HG03520 (cell line): Measurements from ENCODE around the gene HABP4.
"Not testable (repeated sequence)": the region's sequence is repeated elsewhere in the genome, so short reads cannot be mapped to it uniquely, and the experiment has no call there.

ENCODE experiments used
- ATAC-seq: cut with Tn5 transposase; IDR thresholded peaks from one replicate; pipeline ENCODE4 v1.9.1; 2021; ENCODE audit warnings: mild to moderate bottlenecking, moderate library complexity; ENCODE audit not compliant: unreplicated experiment

HABP4 gene

DNA sequence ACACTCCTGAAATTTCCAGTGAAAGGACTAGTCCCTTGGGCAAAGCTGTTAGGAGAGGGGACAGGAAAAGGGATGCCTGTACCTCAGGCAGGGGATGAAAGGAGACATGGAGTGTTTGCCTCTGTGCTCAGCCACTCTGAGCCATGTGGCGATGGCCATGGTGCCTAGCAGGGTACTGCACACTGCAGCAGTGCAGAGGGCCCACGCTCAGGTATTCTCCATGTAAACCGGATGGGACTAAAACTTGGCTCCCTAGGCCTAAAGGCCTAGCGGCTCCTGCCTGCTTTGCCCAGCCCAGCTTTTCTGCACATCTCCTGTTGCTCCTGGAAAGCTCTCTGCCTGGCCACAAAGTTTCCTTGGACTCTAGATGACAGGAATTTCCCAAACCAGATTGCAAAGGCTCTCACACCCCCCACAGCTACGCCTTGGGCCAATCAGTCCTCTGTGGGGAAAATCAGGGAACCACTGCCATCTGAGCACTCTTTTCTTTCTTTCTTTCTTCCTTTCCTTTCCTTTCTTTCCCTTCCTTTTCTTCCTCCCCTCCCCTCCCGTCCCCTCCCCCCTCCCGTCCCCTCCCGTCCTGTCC, 44.3 kb downstream of the HABP4 start:
- no peak for ATAC-seq

DNA sequence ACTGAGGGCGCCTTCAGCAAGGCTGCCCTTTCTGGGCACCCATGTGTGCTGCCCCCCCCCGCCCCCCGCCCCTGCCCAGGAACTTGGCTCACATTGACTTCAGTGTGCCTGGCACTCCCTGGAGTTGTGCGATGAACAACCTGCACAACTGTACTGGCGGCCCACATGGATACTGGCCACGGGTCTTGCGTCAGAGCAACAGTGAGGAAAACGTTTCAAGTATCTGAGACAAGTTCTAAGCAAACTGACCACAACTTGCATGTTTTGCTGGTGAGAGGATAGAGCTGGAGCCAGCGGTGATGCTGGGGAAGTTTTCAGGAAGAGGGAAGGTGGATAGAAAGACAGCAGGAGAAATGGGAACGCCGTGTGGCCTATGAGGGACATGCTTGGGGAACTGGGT, 45.4 kb downstream of the HABP4 start:
- no peak for ATAC-seq

DNA sequence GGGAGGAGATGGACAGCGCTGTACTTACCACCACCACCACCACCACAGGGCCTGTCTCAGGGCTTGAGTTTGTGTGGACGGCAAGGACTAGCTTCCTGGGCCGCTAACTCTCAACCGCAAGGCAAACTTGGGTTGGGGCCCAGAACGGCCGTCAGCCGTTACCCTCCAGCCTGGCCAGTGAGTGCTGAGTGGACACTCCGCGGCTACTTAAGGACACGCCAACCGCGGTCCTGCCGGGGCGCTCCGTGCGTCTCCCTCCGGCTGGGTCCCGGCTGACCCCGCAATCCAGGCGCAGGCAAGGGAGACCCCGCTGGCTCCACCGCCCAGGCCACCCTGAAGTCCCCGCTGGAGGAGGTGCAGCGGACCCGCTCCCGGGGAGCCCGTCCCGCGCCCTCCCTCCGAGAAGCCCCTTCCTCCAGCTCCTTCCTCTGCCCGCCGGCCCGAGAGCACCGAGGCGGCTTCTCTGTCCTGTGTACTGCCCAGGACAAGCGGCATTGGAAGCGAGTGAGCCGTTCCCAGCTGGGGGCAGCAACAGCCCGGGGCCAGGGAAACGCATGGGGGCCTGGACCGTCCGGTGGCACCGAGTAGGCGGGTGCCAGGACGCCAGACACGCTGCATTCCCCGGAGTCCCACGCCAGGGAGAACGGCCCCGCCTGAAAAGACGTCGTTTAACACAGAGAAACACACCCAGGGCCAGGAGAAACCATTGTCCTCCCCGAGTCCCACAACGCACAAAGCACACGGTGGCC, 46.6 kb downstream of the HABP4 start:
- no peak for ATAC-seq

DNA sequence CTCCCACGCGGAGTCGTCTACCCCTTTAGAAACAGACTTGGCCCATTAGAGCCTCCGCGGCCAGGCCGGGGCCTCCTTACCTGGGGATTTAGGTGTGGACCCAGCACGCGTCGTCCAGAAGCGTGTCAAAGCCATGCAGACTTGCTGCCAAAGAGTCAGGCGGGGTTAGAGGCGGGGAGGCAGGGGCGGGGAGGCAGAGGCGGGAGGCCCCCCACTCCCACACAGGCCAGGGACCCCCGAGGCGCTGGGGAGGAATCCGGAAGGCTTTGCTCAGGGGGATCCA, 47.1 kb downstream of the HABP4 start:
- ATAC-seq: no peak

DNA sequence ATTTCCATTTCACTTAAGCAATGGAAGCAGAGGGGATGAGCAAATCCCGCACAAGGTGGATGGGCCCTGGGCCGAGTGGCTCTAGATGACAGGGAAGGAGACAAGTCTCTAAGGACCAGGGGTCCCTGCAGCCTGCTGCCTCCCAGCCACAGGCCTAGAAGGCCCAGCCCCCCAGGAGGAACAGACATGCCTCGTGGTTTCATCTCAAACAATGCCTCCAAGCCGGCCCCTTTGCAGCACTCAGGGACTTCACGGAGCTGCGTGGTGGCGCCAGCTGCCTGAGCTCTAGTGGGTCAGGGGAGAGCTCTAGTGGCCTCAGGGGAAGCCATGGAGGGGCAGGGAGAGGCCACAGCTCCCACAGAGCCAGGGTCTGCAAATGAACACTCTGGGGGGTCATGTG, 48.8 kb downstream of the HABP4 start:
- ATAC-seq: no peak

DNA sequence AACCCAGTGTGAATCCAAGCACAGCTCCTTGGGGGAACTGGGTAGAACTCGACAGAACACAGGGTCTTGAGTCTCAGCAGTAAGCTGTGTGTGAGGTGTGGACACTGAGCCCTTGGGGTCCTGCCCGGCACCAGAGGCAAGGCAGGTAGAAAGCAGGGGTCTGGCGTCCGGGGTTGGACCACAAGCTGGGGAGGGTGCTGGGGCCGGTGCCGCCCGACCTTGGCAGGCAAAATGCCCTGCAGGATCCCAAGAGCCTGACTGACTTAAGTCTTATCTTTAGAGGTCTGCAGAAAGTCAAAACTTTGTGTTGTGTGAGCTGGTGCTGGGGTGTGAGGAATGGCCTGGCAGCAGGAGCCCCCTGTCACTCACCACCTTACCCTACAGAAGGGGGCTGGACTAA, 49.3 kb downstream of the HABP4 start:
- no peak for ATAC-seq

DNA sequence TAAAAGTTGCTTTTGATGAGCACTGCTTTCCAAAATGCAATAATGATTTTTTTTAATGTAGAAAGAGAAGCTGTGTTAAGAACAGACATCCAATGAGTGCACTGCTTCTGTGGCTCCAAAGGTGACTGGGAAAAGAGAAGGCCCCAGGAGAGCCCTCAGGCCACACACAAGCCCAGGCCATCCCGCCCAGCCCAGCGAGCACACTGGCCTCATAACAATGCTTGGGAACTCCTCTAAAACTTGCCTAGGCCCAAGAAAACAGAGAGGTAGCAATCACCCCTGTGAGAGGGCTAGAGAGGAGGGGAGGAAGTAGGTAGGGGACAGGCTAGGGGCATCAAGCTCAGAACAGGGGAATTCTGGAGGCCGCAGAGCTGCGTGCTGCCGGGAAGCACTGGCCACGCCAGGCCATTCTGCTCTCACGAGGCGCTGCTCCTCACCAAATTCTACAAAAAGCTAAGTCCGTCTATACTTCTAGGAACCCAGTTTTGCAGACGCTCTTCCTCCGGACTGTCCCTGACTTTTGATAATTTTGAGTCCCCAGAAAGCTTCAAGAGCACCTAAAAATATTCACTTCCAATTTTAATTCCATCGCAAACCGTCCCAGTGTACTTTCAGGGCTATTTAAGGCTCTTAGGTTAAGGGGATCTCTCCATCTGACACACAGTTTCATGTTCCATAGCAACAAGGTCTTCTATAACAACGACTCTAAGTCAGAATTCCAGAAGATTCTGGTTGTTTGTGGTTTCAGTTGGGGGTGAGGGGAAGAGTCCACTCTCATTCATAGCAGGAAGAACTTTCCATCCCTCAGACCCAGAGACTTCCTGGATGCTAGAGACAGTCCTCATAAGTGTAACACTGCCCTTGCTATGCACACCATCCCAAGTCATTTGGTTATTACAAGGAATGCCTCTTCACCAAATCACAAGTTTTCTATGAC, 51.0 kb downstream of the HABP4 start:
- ATAC-seq: no peak

DNA sequence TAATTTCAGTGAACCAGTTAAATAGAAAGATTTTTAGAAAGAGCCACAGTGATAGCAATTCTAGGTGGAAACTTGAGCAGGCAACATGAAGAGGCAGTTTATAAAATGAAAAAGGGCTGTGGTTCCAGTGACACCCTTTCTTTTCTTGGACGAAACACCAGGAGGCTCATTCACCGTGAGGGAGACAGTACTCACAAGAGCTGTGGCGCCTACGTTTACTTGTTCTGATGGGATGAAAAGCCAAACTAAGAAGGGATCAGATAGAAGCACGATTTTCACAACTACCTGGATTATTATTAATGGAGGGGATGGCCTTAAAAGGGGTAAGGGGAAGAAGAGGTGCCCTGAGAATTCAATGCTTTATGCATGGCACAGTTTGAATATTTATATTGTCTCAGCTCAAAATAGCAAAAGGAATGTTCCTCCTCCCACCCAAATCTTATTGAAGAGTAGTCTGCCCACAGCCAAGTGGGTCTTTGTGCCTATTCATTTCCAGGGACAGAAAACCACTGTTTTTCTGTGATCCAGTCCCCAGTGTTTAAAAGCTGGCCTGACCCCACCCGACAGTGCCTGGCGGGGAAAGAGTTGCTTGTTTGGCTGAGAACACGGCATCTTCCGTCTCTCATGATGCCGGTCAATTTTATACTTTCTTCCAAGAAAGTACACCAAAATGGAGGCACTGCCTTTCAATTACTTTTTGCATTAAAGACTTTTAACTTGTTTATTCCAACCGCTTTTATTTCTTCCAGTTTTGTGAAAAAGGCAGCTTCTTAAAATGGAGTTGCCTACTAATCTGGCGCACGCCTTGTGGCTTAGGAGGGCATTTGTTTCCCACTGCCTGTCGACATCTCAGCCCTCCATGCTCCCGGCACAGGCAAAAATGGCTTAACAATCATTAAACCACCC, 51.9 kb downstream of the HABP4 start:
- no peak for ATAC-seq

DNA sequence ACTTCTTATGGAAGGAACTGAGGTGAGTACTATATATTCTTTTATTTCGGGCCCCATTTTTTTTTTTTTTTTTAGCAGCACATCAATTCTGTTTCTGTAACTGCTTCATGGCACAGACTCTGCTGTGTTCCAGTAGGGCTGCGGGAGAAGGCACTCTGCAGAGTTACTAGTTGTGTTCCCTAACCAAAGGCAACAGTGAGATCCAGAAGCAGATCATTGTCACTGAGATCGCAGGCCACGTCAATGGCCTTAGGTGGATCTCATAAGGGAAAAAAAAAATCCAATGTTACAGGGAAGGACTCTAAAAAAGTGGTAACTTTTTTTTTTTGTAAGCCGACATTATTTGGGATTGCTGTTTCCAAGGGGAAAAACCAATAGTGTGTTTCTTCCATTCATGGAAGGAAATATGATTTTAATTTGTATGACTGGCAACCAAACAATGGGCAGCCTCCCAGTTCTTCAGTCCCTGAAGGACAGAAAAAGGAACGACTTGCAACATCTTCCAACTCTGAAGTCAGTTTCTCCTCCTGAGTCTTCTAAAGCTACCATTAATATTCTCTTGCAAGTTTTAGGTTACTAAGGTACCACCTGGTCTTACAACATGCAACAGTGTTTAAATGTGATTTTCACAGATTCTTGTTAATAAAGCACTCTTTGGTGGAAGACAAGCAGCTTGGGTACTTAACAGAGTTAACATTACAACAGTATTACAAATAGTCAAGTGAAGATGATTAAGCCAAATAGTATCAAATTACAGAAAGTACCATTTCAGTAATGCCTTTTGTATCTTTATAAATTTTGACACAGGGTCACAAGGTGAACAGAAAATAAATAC, 52.8 kb downstream of the HABP4 start:
- ATAC-seq: no peak

DNA sequence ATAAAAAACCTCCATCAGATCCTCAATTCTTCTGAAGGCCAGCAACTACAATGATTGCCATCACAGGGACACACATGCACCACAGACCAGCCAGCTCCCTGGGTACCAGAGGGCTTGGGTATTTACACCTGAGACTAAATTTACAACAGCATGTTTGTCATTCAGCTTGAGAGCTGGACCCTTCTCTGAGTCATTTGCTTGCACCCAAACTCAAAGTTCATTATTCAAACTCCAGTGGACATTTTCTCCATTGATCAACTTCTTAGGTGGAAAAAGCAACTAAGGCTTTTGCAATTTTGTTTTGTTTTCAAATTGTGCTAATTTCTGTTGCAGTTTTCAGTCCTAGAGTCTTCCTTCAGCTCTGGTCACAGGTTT, 53.4 kb downstream of the HABP4 start:
- not testable (repeated sequence) for ATAC-seq

DNA sequence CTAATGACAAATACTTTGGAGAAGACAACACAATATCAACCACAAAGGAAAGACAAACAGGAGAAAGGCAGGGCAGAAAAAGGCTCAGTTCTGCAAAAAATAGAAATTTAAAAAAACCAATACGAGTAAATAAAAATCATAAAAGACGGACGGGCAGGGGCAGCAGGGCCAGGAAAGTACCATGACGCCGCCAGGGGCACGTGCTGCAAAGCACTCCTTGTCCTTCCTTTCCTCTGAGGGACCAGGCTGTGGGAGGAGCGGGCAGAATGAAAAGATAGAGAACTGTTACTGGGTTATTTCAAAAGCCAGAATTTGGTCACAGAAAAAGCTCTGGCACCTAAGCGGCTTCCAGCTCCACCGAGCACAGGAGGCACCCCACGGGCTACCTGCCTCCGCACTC, 53.9 kb downstream of the HABP4 start:
- no peak for ATAC-seq

DNA sequence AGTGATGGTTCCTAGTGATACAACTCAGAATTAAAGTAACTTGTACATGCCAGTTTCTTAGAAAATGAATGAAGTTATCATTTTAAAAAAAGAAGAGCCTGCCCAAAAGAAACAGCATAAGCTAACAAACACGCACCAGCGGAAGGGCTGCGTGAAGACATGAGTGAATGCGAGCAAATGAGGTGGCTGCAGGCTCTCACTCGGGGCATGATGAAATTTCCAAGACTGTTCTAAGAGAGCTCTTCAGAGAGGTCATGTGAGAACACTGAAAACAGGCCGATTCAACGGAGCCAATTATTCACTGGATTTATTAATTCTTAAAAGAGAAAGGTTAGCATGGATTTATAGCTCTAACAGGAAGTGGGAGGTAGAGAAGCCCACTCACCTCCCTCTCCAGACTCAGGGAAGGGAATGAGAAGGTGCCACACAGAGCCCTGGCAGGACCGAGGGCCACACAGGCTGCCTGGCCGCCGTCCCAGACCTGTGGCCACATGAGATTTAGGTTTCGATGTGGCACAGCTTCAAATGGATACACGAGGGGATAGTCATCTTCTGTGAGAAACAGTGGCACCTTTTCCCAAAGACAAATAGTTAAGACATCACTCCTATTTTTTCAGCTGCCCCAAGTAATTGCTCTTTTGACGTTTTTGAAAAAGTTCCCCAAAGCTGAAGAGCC, 55.5 kb downstream of the HABP4 start:
- ATAC-seq: no peak

DNA sequence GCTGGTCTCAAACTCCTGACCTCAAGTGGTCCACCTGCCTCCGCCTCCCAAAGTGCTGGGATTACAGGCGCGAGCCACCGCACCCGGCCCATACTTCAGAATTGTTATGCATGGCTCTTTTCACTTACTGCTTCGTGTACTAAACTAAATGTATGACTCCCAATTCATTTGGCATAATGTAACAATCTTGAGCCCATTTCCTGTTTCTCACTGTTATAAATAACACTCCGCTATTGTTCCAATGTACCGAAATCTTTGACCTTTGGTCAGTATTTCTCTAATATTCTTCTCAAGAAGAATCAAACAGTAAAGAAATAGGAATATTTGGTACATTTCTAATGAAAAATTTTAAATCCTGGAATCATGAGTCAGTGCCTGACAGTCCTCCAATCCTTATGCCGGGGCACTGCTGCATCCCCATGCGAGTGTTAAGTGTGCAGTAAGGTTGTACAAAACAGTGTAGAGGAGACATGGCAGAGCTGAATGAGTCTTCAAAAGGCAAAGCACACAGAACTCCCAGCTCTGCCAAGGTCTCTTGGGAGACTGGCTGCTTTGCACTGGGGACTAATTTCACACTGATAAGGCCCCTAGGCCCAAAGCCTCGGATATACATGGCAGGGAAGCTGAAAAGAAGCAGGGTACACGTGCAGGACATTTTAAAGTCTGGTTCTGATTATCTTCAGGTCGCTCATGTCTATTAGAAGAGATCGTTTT, 58.4 kb downstream of the HABP4 start:
- ATAC-seq: no peak

DNA sequence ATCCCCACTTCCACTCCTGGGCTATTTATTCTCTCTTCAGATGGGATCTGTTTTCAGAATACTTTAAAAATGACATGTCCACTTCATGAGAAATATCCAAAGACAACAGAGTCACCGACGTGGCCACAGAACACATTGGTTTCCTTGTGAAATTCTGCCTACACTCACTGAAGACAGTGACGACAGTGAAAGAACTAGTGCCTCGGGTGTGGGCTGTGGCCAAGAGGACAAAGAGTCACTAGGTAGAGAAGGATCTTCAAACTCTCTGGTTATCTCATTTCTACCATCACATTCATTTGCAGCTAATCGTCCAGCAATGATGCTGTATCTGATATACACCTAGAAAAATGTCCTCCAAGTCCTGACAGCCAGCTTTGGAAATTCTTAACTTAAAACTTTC, 59.1 kb downstream of the HABP4 start:
- ATAC-seq: no peak

DNA sequence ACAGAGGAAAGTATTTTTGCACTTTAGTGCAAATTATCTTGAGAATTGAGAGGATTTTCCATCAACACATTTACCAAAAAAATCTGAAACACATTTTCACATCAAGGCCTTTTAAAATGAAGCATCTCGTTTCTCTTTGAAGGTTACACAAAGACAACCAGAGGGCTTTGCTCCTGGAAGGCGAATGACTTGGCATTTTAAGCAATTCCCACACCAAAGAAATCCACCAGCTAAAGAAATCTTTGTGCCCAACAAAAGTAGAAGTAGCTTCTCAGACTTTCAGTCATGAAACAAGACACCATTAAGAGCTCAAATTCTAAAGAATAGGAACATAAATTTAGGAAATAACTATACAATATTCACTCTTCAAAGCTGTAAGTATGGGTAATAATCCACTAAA, 59.9 kb downstream of the HABP4 start:
- no peak for ATAC-seq

DNA sequence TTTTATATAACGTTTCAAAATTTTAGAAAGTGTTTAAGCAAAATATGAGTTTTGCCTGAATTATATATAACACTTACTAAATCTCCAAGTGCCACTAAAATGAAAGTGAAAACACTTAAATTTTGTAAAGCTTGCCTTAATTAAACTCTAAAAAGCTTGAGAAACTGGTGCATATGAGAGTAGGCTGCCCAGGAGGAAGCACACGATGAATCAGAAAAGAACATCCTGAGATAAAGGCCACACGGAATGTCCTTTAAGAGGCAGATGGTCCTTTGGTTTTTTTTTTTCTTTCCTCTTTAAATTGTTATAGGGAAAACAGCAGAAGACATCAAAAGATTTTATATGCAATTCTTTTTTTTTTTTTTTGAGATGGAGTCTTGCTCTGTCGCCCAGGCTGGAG, 60.3 kb downstream of the HABP4 start:
- no peak for ATAC-seq

DNA sequence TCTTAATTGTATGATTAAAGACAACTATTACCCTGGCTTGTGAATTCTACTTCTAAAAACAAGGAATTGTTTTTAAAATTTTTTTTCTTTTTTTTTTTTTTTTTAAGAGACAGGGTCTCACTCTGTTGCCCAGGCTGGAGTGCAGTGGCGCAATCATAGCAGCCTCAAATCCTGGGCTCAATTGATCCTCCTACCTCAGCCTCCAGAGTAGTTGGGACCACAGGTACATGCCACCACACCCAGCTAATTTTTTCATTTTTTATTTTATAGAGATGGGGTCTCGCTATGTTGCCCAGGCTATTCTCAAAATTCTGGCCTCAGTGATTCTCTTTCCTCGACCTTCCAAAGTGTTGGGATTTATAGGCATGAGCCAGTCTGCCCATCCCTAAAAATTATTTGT, 62.3 kb downstream of the HABP4 start:
- no peak for ATAC-seq

DNA sequence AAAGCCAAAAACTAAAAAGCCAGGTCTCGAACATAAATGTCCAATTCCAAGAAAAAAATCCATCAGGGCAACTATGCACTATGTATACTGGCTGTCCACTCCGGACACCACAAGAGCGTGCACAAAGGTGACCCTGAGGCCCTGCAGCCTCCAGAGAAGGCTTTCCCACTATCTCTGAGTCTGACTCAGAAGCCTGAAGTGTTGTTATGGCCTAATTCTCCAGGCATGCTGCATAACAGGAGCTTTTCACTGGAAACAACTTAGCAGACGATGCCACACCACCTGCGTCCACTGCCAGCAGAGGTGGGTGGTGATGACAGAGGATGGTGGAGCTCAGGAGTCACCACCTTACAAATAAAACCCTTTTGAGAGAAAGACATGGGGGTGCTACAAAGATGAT, 63.7 kb downstream of the HABP4 start:
- no peak for ATAC-seq
